NCI-H524 treated with DMSO at 0.1 percent for 48 hours (cell line): ENCODE measurements around the gene PAX8.

ENCODE experiments used
- DNase-seq: peaks from one replicate; lab custom pipeline; 2025; lab: John Stamatoyannopoulos, UW

Gene PAX8

GRCh38 chr2:113219889-113220641, 58.7 kb downstream of the PAX8 start:
- no peak for DNase-seq

GRCh38 chr2:113219525-113219888, 59.2 kb downstream of the PAX8 start:
- no peak for DNase-seq

GRCh38 chr2:113219092-113219441, 59.7 kb downstream of the PAX8 start:
- no peak for DNase-seq

GRCh38 chr2:113218283-113219091, 60.2 kb downstream of the PAX8 start:
- no peak for DNase-seq

GRCh38 chr2:113217455-113218282, 61.1 kb downstream of the PAX8 start:
- no peak for DNase-seq

GRCh38 chr2:113216891-113217454, 61.7 kb downstream of the PAX8 start:
- no peak for DNase-seq

GRCh38 chr2:113216321-113216720, 62.4 kb downstream of the PAX8 start:
- DNase-seq, result no peak

- no peak for DNase-seq
Observed at GRCh38 chr2:113215056-113215455, 63.7 kb downstream of the PAX8 start.

- DNase-seq, result no peak
Observed at GRCh38 chr2:113214141-113214540, 64.6 kb downstream of the PAX8 start.

- no peak for DNase-seq
Observed at GRCh38 chr2:113213061-113213930, 65.4 kb downstream of the PAX8 start.

- DNase-seq, result no peak
Observed at GRCh38 chr2:113212245-113213060, 66.3 kb downstream of the PAX8 start.

GRCh38 chr2:113211226-113212105, 67.3 kb downstream of the PAX8 start:
- DNase-seq, result no peak

GRCh38 chr2:113209646-113210171, 69.0 kb downstream of the PAX8 start:
- DNase-seq, result no peak

- no peak for DNase-seq
Observed at GRCh38 chr2:113209011-113209645, 69.6 kb downstream of the PAX8 start.

GRCh38 chr2:113208396-113208795, 70.3 kb downstream of the PAX8 start:
- no peak for DNase-seq

- no peak for DNase-seq
Observed at GRCh38 chr2:113207021-113207420, 71.7 kb downstream of the PAX8 start.

GRCh38 chr2:113206251-113206650, 72.5 kb downstream of the PAX8 start:
- DNase-seq, result no peak

GRCh38 chr2:113203901-113204519, 74.7 kb downstream of the PAX8 start:
- no peak for DNase-seq
